SH-SY5Y (cell line): ENCODE measurements around the gene CDCA7L.

Experiments used
- GATA2 ChIP-seq: IDR thresholded peaks from 2 replicates; pipeline ENCODE4 v1.6.1; 2011; ENCODE audit warnings: mild to moderate bottlenecking, low read depth, low read length
- GATA3 ChIP-seq: IDR thresholded peaks from 2 replicates; pipeline ENCODE4 v1.6.1; 2011; ENCODE audit warnings: low read depth, mild to moderate bottlenecking, low read length, moderate library complexity

GRCh38 chr7:21902240-21902639 is 43.5 kb downstream of the CDCA7L start:
- no peak for TF ChIP-seq GATA2
- TF ChIP-seq GATA3, result no peak
